ENCODE results near the gene TRPM5.
A peak's percentile ranks its signal among the peaks of the same experiment; 100 is the strongest.

Gene TRPM5

GRCh38 chr11:2452321-2453012, 8.2 kb upstream of the TRPM5 start:
- DNase-seq, result no peak

DNA sequence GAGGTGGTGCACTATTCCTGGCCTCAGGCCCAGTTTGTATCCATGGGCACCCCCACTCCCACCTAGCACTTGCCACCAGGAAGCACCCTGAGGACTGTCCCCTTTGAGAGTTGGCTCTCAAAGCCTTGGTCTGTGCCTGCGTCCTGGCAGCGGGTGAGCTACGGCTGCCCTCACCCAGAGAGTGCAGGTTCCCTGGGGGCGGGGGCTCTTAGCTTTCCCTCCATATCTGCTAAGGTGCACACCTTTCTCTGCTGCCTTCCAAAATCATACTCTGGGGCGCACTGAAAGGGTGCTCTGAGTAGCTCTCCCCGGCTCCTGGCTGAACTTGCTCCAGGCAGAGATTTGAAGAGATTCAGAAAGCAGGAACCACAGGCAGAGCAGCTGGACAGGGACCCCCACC, 7.6 kb upstream of the TRPM5 start:
- DNase-seq, result no peak

DNA sequence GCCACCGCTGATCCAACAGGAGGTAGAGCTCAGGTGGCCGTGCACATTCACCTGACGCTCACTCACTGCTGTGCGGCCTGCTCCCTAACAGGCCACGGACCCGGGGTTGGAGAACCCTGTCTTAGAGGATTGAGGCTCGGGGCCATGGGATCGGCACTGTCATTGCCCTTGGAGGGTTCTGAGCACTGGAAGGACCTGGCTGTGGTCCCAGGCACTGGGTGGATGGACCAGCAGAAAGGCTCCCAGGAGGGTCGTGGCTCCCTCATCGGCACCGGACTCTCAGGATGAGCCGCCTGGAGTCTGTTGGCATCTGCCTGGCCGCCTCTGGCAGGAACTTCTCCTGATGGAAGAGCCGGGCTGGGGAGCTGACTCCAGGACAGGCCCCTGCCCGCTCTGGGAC, 7.0 kb upstream of the TRPM5 start:
- no peak for DNase-seq

DNA sequence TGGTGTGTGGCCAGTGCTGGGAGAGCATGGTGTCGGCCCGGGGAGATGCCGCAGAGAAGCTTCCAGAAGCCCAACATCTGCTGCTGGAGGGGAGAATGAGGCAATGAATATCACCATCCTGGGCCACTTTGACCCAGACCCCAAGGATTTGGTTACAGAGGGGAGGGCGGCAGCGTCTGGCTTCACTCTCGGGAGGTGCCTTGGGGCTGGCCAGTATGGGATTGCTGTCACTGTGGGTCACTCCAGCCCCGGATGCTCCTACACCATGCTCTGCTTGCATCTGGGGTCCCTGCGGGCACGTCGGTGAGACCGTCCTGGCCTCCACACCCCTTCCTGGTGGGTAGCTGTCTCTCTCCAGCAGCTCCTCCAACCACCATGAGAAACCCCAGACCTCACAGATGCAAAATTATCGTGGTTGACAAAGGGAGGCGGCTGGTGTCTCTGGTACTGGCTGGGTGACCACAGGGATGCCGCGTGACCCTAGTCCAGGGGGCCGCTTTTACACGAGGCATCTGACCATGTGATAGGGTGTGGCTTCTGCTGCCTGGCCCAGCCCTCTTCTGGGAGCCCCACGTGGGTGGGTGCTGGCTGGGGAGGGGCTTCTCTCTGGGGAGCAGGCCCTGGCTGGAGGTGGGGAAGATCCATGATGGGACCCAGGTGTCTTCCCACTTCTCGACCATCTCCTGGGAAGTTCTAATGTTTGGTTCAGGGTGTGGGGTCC, 6.2 kb upstream of the TRPM5 start:
- DNase-seq, result no peak

GRCh38 chr11:2449548-2450320, 5.4 kb upstream of the TRPM5 start:
- DNase-seq, result no peak

- DNase-seq, result no peak
These were observed 4.6 kb upstream of the TRPM5 start for GRCh38 chr11:2448661-2449547.

GRCh38 chr11:2447951-2448650, 3.8 kb upstream of the TRPM5 start:
- no peak for DNase-seq

DNA sequence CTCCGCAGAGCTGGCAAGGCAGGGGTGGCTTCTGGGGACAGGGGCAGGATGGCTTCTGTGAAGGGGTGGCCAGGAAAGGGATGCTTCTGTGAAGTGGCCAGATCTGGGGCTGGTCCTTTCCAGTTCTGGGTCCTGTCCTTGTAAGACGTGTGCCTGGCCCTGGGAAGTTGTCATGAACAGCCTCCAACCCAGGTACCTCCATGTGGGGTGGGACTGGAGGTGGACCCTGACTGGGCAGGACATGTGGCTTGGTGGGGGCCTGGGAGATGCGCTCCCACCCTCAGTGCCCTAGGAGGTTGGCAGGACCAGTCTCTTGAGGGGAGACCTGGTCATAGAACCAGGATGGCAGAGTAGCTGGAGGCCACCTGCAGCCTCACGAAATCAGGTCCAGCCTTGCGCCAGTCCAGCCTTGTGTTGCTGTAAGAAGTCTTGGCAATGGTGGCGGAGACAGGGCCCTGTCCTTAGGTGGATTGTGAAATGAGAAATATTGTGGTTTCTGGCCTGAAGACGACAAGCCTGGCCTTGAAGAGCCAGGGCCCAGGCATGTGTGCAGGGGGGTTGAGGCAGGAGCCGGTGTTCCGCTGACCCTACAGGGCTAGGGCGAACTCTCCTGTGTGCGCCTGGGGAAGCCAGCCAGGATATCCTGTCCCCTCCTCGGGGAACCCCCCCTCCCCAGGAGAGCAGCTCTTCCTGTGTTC, 3.1 kb upstream of the TRPM5 start:
- no peak for DNase-seq

DNA sequence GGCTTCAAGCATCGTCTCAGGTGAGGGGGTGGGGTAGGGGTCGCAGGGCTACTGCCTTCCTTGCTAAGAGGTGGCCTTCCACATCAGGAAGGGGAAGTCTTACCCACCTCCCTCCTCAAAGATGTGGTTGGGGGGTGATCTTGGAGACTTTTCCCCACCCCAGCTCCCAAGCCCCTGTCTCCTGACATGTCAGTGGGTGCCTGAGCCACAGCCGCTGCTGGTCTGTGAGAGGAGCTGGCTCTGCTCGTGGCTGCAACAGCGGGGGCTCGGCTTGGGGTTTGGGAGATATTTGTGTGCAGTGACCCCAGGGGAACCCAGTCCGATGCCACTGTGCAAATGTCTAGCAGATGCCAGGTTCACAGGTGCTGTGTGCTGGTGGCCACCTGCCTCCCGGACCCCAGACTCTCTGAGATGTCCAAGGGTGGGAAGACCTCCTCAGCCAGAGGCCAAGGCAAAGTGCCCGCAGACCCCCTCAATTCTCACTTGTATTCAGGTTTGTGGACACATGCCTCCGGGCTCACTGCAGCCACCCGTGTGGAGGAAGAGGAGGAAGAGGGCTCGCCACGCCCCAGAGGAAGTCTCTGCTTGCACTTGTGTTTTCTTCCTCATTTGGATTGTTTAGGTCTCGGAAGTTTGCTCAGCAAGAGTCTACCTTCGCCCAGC, 2.4 kb upstream of the TRPM5 start:
- no peak for DNase-seq

- no peak for DNase-seq
These were observed 1.6 kb upstream of the TRPM5 start for GRCh38 chr11:2445746-2446551.

DNA sequence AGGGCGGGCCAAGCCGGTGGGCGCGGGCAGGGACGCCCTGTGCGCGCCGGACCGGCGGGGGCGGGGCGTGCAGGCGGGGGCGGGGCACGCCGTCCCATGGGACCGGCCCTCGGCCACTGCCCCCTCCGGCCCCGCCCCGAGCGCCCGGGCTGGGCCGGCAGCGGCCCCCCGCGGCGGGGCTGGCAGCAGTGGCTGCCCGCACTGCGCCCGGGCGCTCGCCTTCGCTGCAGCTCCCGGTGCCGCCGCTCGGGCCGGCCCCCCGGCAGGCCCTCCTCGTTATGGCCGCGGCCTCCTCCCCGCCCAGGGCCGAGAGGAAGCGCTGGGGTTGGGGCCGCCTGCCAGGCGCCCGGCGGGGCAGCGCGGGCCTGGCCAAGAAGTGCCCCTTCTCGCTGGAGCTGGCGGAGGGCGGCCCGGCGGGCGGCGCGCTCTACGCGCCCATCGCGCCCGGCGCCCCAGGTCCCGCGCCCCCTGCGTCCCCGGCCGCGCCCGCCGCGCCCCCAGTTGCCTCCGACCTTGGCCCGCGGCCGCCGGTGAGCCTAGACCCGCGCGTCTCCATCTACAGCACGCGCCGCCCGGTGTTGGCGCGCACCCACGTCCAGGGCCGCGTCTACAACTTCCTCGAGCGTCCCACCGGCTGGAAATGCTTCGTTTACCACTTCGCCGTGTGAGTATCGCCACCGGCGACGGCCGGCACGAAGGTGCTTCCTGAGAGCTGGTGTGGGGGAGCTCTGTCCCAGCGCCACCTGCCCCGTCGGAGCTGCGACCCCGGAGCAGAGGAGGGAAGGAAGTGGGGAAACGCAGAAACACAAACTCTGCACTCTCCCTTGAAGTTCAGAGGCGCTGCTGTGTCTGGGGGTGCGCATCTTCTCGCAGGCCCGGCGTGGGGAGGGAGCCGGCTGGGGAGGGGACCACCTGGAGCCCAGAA, 769 bp upstream of the TRPM5 start, which contains the start of gene KCNQ1:
Gene KCNQ1 (plus strand): TSS at position 188 of the 925 bp plus-strand sequence. CDS start 91 bp downstream, at position 279.
- peak; percentile 33 for DNase-seq

- DNase-seq, result no peak
These were observed 908 bp downstream of the TRPM5 start for GRCh38 chr11:2443406-2443805.

DNA sequence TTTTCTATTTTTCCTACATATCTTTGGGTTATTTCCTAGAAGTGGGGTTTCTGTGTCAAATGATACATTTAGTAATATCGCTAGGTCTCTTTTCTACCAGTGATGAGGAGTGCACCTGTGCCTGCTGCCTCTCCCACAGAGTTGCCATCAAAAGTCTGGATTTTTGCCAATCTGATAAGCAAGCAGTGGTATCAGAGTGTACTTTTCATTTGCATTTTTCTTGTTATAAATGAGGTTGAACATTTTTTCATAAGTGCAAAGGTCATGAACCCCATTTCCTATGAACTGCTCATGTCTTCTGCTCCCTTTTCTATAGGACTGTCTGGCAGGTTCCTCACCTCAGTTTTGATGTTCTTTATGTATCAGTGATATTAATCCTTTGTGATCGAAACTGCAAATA, 1.7 kb downstream of the TRPM5 start:
- DNase-seq, result no peak

GRCh38 chr11:2441171-2441570, 3.1 kb downstream of the TRPM5 start:
- no peak for DNase-seq

- DNase-seq, result no peak
These were observed 3.7 kb downstream of the TRPM5 start for GRCh38 chr11:2440646-2441045.

DNA sequence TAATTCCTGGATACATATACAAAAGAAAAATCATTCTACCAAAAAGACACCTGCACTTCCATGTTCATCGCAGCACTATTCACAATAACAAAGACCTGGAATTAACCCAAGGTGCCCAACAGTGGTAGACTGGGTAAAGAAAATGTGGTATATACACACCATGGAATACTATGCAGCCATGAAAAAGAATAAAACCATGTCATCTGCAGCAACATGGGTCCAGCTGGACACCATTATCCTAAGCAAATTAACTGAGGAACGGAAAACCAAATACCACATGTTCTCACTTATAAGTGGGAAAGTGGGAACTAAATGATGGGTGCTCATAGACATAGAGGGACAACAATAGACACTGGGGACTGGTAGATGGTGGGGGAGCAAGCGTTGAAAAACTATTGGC, 4.5 kb downstream of the TRPM5 start:
- no peak for DNase-seq

GRCh38 chr11:2437516-2437915, 6.8 kb downstream of the TRPM5 start:
- no peak for DNase-seq

- no peak for DNase-seq
These were observed 7.7 kb downstream of the TRPM5 start for GRCh38 chr11:2436521-2437031.

All from stimulated activated CD4-positive, alpha-beta T cell treated with anti-CD3 and anti-CD28 coated beads, Interleukin-12 subunit alpha, Interleukin-12 subunit beta, amount 100 ng/mL, for 4 hours (primary cell).